Prostate gland (tissue), 2 donors: ENCODE results near the gene TLE2.

Source experiments
- POLR2A ChIP-seq: fragments of 450-650 bp; IDR thresholded peaks from one replicate; pipeline ENCODE4 v1.6.1; 2016; ENCODE audit warnings: antibody characterized with exemption, mild to moderate bottlenecking
- TF ChIP-seq, protein P1 (sequence below), 4 experiments: fragments of 200-600 bp in 2 of 4; fragments of 450-650 bp in 2 of 4; sonication (generic) in 2 of 4; IDR thresholded peaks; 1 replicate in 3 of 4; 2 replicates in 1 of 4; pipeline ENCODE4 v1.5.1; 2016 to 2019; ENCODE audit warnings: antibody characterized with exemption in 4 of 4, mild to moderate bottlenecking in 2 of 4, moderate library complexity in 2 of 4

DNA sequence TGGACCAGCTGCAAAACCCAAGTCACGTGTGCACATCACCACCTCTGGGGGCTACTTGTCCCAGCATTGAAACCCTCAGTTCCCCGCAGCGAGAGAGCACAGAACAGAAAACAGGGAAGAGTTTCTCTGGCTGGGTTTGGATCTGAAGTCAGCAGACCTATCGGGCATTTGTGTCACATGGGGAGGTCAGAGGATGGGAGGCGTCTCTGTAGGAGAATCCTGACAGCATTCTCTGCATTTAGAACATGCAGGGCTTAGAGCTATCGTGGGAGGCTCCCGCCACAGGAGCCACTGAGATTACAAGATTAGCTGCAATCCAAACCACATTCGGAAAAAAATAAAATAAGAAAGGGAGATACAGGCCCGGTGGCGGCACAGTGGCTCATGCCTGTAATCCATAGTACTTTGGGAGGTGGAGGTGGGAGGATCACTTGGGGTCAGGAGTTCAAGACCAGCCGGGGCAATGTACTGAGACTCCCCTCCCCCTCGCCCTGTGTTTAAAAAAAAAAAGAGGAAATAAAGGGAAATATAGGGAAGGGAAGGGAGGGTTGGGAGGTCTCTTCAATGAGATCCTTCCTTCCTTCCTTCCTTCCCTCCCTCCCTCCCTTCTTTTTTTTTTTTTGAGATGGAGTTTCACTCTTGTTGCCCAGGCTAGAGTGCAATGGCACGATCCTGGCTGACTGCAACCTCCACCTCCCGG is 54.6 kb downstream of the TLE2 start:
- TF ChIP-seq, protein P1, sequence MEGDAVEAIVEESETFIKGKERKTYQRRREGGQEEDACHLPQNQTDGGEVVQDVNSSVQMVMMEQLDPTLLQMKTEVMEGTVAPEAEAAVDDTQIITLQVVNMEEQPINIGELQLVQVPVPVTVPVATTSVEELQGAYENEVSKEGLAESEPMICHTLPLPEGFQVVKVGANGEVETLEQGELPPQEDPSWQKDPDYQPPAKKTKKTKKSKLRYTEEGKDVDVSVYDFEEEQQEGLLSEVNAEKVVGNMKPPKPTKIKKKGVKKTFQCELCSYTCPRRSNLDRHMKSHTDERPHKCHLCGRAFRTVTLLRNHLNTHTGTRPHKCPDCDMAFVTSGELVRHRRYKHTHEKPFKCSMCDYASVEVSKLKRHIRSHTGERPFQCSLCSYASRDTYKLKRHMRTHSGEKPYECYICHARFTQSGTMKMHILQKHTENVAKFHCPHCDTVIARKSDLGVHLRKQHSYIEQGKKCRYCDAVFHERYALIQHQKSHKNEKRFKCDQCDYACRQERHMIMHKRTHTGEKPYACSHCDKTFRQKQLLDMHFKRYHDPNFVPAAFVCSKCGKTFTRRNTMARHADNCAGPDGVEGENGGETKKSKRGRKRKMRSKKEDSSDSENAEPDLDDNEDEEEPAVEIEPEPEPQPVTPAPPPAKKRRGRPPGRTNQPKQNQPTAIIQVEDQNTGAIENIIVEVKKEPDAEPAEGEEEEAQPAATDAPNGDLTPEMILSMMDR (IDR thresholded peaks at IDR 0.05): no peak
- TF ChIP-seq POLR2A: no peak
